ENCODE results near the gene IDUA.
"Not testable (repeated sequence)": the region's sequence is repeated elsewhere in the genome, so short reads cannot be mapped to it uniquely, and the experiment has no call there.

The IDUA gene

GRCh38 chr4:971666-972500 lies 15.0 kb upstream of the IDUA start:
- peak overlapping the region in 6 of 11 experiments; percentile 73 to 81 (median 76); a peak in 7 of 22 replicates for H3K27ac ChIP-seq
- H4K20me1 ChIP-seq, result peaks cover 25 to 55% (median 45%) of the 10 kb centered on the region in 11 experiments
- H3K27me3 ChIP-seq, result no peaks in the 10 kb centered on the region
- TF ChIP-seq Cebpa-rat (IDR thresholded peaks at IDR 0.05), result no peak
- peak overlapping the region; percentile 92 to 100 (median 100) for H3K4me2 ChIP-seq
- H3K4me3 ChIP-seq, result peak overlapping the region; percentile 79 to 99 (median 94)
- H3K9me3 ChIP-seq (replicated peaks in 1 of 11), result peaks cover 6 to 17% (median 15%) of the 10 kb centered on the region in 11 experiments; a peak in 20 of 22 replicates
- peak overlapping the region; percentile 80 to 93 (median 88) for H3K9ac ChIP-seq
- peaks cover 29 to 47% (median 37%) of the 10 kb centered on the region in 10 experiments for H3K4me1 ChIP-seq
- peaks cover under 1 to 33% (median 14%) of the 10 kb centered on the region in 11 experiments; a peak in 13 of 22 replicates for H3K36me3 ChIP-seq

- Histone ChIP-seq H3K27ac (peak overlapping the region; percentile 54 to 83 (median 76)), H3K36me3 (peaks cover 0 to 24% (median 7%) of the 10 kb centered on the region in 11 experiments; a peak in 10 of 22 replicates), H3K9ac (peak overlapping the region; percentile 80 to 93 (median 88)), H4K20me1 (peaks cover 25 to 48% (median 45%) of the 10 kb centered on the region in 11 experiments), H3K27me3 (no peaks in the 10 kb centered on the region), H3K9me3 (replicated peaks in 1 of 11) (peaks cover 6 to 17% (median 15%) of the 10 kb centered on the region in 11 experiments; a peak in 20 of 22 replicates), H3K4me3 (peak overlapping the region; percentile 79 to 99 (median 94)), H3K4me1 (peaks cover 29 to 51% (median 39%) of the 10 kb centered on the region in 10 experiments), H3K4me2 (peak overlapping the region; percentile 92 to 100 (median 100))
- TF ChIP-seq Cebpa-rat (IDR thresholded peaks at IDR 0.05), result no peak
These were observed 14.0 kb upstream of the IDUA start for GRCh38 chr4:972651-973424.

- peak within 1 kb of the TSS; percentile 92 to 100 (median 100) for H3K4me2 ChIP-seq
- H3K9me3 ChIP-seq (replicated peaks in 1 of 11), result peaks cover 6 to 17% (median 15%) of the 10 kb centered on the region in 11 experiments; a peak in 20 of 22 replicates
- peaks cover 25 to 43% (median 40%) of the 10 kb centered on the region in 11 experiments for H4K20me1 ChIP-seq
- TF ChIP-seq Cebpa-rat (IDR thresholded peaks at IDR 0.05), result no peak
- peak within 1 kb of the TSS; percentile 80 to 93 (median 88) for H3K9ac ChIP-seq
- H3K27me3 ChIP-seq, result no peaks in the 10 kb centered on the region
- H3K36me3 ChIP-seq, result peaks cover 0 to 19% (median 5%) of the 10 kb centered on the region in 11 experiments; a peak in 7 of 22 replicates
- peaks cover 28 to 54% (median 38%) of the 10 kb centered on the region in 10 experiments for H3K4me1 ChIP-seq
- H3K4me3 ChIP-seq, result peak within 1 kb of the TSS; percentile 79 to 99 (median 94)
- peak within 1 kb of the TSS; percentile 54 to 83 (median 76) for H3K27ac ChIP-seq
These were observed 13.1 kb upstream of the IDUA start, which contains the start of gene DGKQ for GRCh38 chr4:973431-974397. DGKQ (minus strand) TSS chr4:973569; CDS start chr4:973482, 87 bp downstream.

GRCh38 chr4:974668-975067 lies 12.2 kb upstream of the IDUA start:
- Histone ChIP-seq H3K27ac (no peak overlapping the region), H3K27me3 (no peaks in the 10 kb centered on the region), H3K4me1 (peaks cover 20 to 59% (median 41%) of the 10 kb centered on the region in 10 experiments), H3K9ac (no peak overlapping the region), H3K4me3 (no peak overlapping the region), H3K4me2 (no peak overlapping the region), H3K36me3 (peaks cover 0 to 13% (median 0%) of the 10 kb centered on the region in 11 experiments; a peak in 5 of 22 replicates), H3K9me3 (replicated peaks in 1 of 11) (peaks cover 6 to 17% (median 15%) of the 10 kb centered on the region in 11 experiments; a peak in 20 of 22 replicates), H4K20me1 (peaks cover 25 to 35% (median 33%) of the 10 kb centered on the region in 11 experiments; a peak in 21 of 22 replicates)
- TF ChIP-seq Cebpa-rat (IDR thresholded peaks at IDR 0.05), result no peak

- H3K4me2 ChIP-seq, H3K27me3 ChIP-seq, H3K9ac ChIP-seq, H3K27ac ChIP-seq, H3K36me3 ChIP-seq, H3K4me3 ChIP-seq: not testable (repeated sequence)
- Histone ChIP-seq H3K9me3 (replicated peaks in 1 of 11) (peaks cover 6 to 17% (median 15%) of the 10 kb centered on the region in 11 experiments; a peak in 20 of 22 replicates), H3K4me1 (peaks cover 18 to 60% (median 38%) of the 10 kb centered on the region in 10 experiments), H4K20me1 (peaks cover 17 to 24% (median 21%) of the 10 kb centered on the region in 11 experiments; a peak in 21 of 22 replicates)
These were observed 10.8 kb upstream of the IDUA start for GRCh38 chr4:976016-976415.

GRCh38 chr4:978957-979701 lies 7.7 kb upstream of the IDUA start:
- Histone ChIP-seq H3K27me3 (no peaks in the 10 kb centered on the region), H3K27ac (peak overlapping the region in 5 of 11 experiments; percentile 34 to 64 (median 55); a peak in 11 of 22 replicates), H3K9me3 (replicated peaks in 1 of 11) (peaks cover 6 to 12% (median 10%) of the 10 kb centered on the region in 11 experiments; a peak in 20 of 22 replicates), H4K20me1 (peaks cover 0 to 5% (median 0%) of the 10 kb centered on the region in 11 experiments; a peak in 1 of 22 replicates), H3K4me2 (peak overlapping the region in 8 of 11 experiments; percentile 30 to 93 (median 76); a peak in 15 of 22 replicates), H3K4me1 (peaks cover 0 to 45% (median 19%) of the 10 kb centered on the region in 10 experiments; a peak in 13 of 20 replicates), H3K9ac (peak overlapping the region in 4 of 11 experiments; percentile 5 to 52 (median 34); a peak in 6 of 22 replicates), H3K36me3 (no peaks in the 10 kb centered on the region), H3K4me3 (peak overlapping the region in 2 of 10 experiments; percentile 11 to 29; a peak in 1 of 20 replicates)
- TF ChIP-seq Cebpa-rat (IDR thresholded peaks at IDR 0.05), result peak in 4 of 11 experiments; percentile 11 to 55 (median 44); a peak in 3 of 22 replicates

- no peak for TF ChIP-seq Cebpa-rat (IDR thresholded peaks at IDR 0.05)
- Histone ChIP-seq H3K9ac (no peak overlapping the region), H3K4me2 (no peak overlapping the region), H3K27ac (no peak overlapping the region), H3K36me3 (no peaks in the 10 kb centered on the region), H3K4me1 (peaks cover 21 to 55% (median 35%) of the 10 kb centered on the region in 10 experiments), H4K20me1 (peaks cover 0 to 7% (median 1%) of the 10 kb centered on the region in 11 experiments; a peak in 14 of 22 replicates), H3K9me3 (replicated peaks in 1 of 11) (no peaks in the 10 kb centered on the region), H3K4me3 (no peak overlapping the region), H3K27me3 (no peaks in the 10 kb centered on the region)
These were observed 4.6 kb upstream of the IDUA start for GRCh38 chr4:982291-982690.

Data from BLaER1 treated with 17β-estradiol and CSF1 and Interleukin-3, amounts not matched to agents 10 nM and 100 nM (cell line).